ENCODE data around the gene ZFYVE28.

DNA sequence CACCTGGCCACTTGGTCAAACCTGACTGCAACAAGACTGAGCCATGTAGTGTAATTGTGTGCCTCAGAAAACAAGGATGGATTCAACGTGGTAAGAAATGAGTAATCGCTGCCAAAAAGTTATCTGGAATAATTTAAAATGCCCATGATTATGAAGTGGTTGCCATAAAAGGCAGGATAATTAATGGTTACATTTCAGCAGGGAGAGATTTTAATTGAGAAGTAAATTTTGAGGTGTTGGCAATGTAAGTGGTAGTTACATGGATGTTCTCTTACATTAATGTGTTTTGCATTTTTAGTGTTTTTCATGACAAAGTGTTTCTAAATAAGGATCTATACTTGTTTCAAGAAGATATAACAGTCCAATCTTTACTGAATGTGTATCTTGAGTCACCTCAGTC is 192.2 kb downstream of the ZFYVE28 start:
- TF ChIP-seq, protein P1, sequence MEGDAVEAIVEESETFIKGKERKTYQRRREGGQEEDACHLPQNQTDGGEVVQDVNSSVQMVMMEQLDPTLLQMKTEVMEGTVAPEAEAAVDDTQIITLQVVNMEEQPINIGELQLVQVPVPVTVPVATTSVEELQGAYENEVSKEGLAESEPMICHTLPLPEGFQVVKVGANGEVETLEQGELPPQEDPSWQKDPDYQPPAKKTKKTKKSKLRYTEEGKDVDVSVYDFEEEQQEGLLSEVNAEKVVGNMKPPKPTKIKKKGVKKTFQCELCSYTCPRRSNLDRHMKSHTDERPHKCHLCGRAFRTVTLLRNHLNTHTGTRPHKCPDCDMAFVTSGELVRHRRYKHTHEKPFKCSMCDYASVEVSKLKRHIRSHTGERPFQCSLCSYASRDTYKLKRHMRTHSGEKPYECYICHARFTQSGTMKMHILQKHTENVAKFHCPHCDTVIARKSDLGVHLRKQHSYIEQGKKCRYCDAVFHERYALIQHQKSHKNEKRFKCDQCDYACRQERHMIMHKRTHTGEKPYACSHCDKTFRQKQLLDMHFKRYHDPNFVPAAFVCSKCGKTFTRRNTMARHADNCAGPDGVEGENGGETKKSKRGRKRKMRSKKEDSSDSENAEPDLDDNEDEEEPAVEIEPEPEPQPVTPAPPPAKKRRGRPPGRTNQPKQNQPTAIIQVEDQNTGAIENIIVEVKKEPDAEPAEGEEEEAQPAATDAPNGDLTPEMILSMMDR (IDR thresholded peaks at IDR 0.05; ENCODE audit: control extremely low read depth in 1 of 3, insufficient read depth in 1 of 3, low read depth in 1 of 3, low read length in 3 of 3): no peak
- TF ChIP-seq POLR2A (IDR thresholded peaks at IDR 0.05; ENCODE audit: control extremely low read depth in 1 of 2, low read depth in 2 of 2, low read length in 2 of 2) (no peak), SP4 (IDR thresholded peaks at IDR 0.05; ENCODE audit: low read length) (no peak), EZH2 (IDR thresholded peaks at IDR 0.05; ENCODE audit: low read depth, low read length, severe bottlenecking) (no peak), SAP30 (IDR thresholded peaks at IDR 0.05; ENCODE audit: insufficient read depth, insufficient replicate concordance, low read length) (no peak), KDM5A (IDR thresholded peaks at IDR 0.05; ENCODE audit: low read length) (no peak), CREB1 (IDR thresholded peaks at IDR 0.05) (no peak), NANOG (IDR thresholded peaks at IDR 0.05; ENCODE audit: insufficient read depth, low read depth, low read length, poor library complexity, severe bottlenecking) (no peak), RAD21 (IDR thresholded peaks at IDR 0.05 in 1 of 2, conservative IDR thresholded peaks at IDR 0.05 in 1 of 2; ENCODE audit: low read depth in 2 of 2, low read length in 2 of 2) (no peak), KDM4A (IDR thresholded peaks at IDR 0.05; ENCODE audit: low read depth, low read length, severe bottlenecking) (no peak)
- TF ChIP-seq, protein P2, sequence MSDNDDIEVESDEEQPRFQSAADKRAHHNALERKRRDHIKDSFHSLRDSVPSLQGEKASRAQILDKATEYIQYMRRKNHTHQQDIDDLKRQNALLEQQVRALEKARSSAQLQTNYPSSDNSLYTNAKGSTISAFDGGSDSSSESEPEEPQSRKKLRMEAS (IDR thresholded peaks at IDR 0.05): no peak

All from H1 (cell line).